ENCODE measurements around the gene NUDT4. TPM values are rescaled to one million over a fixed set of nuclear protein-coding genes. Genes with fewer than 3 reads are reported as not detected.

Gene NUDT4
- total and polyA plus RNA-seq, 2 of the 8 experiments (the other 6 are each of a cell fraction or from before 2014, with no cell fraction given): 17.3 to 71.7 TPM

- Histone ChIP-seq H2BK20ac (ENCODE audit: low read length) (no peak overlapping the region), H3K79me2 (ENCODE audit: control insufficient read depth in 1 of 2, insufficient read depth in 2 of 2, low read length in 2 of 2) (no peaks in the 10 kb centered on the region), H2BK5ac (ENCODE audit: low read depth, low read length) (no peak overlapping the region), H3K27ac (ENCODE audit: low read depth, low read length) (no peak overlapping the region), H4K8ac (ENCODE audit: extremely low read depth, insufficient read depth, low read length) (no peak overlapping the region), H2BK12ac (ENCODE audit: low read depth, low read length) (no peak overlapping the region), H3K4me1 (replicated peaks in 1 of 4; ENCODE audit: control insufficient read depth in 3 of 4, insufficient read depth in 4 of 4, low read length in 3 of 4) (no peaks in the 10 kb centered on the region; a peak in 1 of 7 replicates), H2BK15ac (ENCODE audit: low read length) (no peak overlapping the region), H3K9me3 (ENCODE audit: insufficient read depth in 2 of 2, low read depth in 1 of 2, low read length in 1 of 2) (no peaks in the 10 kb centered on the region), H3K23ac (ENCODE audit: insufficient read length) (no peak overlapping the region), H2AK5ac (ENCODE audit: low read depth, low read length) (no peak overlapping the region), H3K14ac (ENCODE audit: insufficient read length) (no peak overlapping the region), H4K5ac (ENCODE audit: insufficient read length, low read depth, low read length) (no peak overlapping the region), H4K91ac (replicated peaks; ENCODE audit: insufficient read length, low read length) (no peak overlapping the region), H3K23me2 (ENCODE audit: low read depth, low read length) (peaks cover 3% of the 10 kb centered on the region; the same call in 1 of the 2 replicates), H3K4me2 (ENCODE audit: insufficient read depth in 1 of 2, low read depth in 2 of 2, low read length in 2 of 2) (no peak overlapping the region), H4K20me1 (replicated peaks in 1 of 2; ENCODE audit: control insufficient read depth in 1 of 2, insufficient read depth in 2 of 2, low read length in 2 of 2) (no peaks in the 10 kb centered on the region), H2BK120ac (replicated peaks; ENCODE audit: low read depth, low read length) (no peak overlapping the region), H3K4me3 (ENCODE audit: extremely low read depth in 1 of 4, insufficient read depth in 2 of 4, low read depth in 3 of 4, low read length in 4 of 4) (no peak overlapping the region), H3K18ac (ENCODE audit: extremely low read depth, low read length) (no peak overlapping the region), H2AFZ (ENCODE audit: low read length) (no peak overlapping the region), H3K9ac (replicated peaks in 1 of 4; ENCODE audit: extremely low read depth in 1 of 4, low read depth in 3 of 4, low read length in 3 of 4) (no peak overlapping the region), H3K36me3 (ENCODE audit: control insufficient read depth in 2 of 4, insufficient read depth in 4 of 4, low read length in 3 of 4) (no peaks in the 10 kb centered on the region), H3K79me1 (ENCODE audit: low read depth, low read length) (no peaks in the 10 kb centered on the region), H3K27me3 (replicated peaks in 1 of 4; ENCODE audit: control insufficient read depth in 3 of 4, extremely low read depth in 1 of 4, insufficient read depth in 3 of 4, low read length in 3 of 4) (no peaks in the 10 kb centered on the region), H3K4ac (replicated peaks; ENCODE audit: insufficient read length, low read depth, low read length) (no peak overlapping the region), H3K56ac (replicated peaks; ENCODE audit: insufficient read length, low read depth, low read length) (no peak overlapping the region)
- FAIRE-seq: no peak
- ChIA-PET POLR2A (ENCODE audit: partially characterized antibody) (no interaction called here), CTCF (ENCODE audit: partially characterized antibody) (no interaction called here)
- no peak for DNase-seq (ENCODE audit: low read depth in 1 of 2, low spot score in 2 of 2)
- TF ChIP-seq MAX (IDR thresholded peaks at IDR 0.05) (no peak), SIRT6 (IDR thresholded peaks at IDR 0.05; ENCODE audit: low read length) (no peak), TBP (IDR thresholded peaks at IDR 0.05; ENCODE audit: low read depth, low read length) (no peak), NANOG (IDR thresholded peaks at IDR 0.05; ENCODE audit: insufficient read depth, low read depth, low read length, poor library complexity, severe bottlenecking) (no peak), MAFK (IDR thresholded peaks at IDR 0.05; ENCODE audit: low read depth, low read length) (no peak), RAD21 (IDR thresholded peaks at IDR 0.05 in 1 of 2, conservative IDR thresholded peaks at IDR 0.05 in 1 of 2; ENCODE audit: low read depth in 2 of 2, low read length in 2 of 2) (no peak)
- WGBS, 2 experiments (ENCODE audit: extremely low coverage in 1 of 2, insufficient coverage in 1 of 2, insufficient read length in 1 of 2, insufficient replicate concordance in 2 of 2, low coverage in 1 of 2, low lambda C conversion rate in 2 of 2, missing lambda C conversion rate in 1 of 2): 92% methylated on average over 4 of the region's 4 CpGs; no CpG with 5 or more reads in 1 of the 2 experiments
These were observed 11.3 kb upstream of the NUDT4 start for GRCh38 chr12:93366422-93366821.

Data from H1 (cell line).